ENCODE data around the gene PTPRH.

Gene PTPRH, protein sequence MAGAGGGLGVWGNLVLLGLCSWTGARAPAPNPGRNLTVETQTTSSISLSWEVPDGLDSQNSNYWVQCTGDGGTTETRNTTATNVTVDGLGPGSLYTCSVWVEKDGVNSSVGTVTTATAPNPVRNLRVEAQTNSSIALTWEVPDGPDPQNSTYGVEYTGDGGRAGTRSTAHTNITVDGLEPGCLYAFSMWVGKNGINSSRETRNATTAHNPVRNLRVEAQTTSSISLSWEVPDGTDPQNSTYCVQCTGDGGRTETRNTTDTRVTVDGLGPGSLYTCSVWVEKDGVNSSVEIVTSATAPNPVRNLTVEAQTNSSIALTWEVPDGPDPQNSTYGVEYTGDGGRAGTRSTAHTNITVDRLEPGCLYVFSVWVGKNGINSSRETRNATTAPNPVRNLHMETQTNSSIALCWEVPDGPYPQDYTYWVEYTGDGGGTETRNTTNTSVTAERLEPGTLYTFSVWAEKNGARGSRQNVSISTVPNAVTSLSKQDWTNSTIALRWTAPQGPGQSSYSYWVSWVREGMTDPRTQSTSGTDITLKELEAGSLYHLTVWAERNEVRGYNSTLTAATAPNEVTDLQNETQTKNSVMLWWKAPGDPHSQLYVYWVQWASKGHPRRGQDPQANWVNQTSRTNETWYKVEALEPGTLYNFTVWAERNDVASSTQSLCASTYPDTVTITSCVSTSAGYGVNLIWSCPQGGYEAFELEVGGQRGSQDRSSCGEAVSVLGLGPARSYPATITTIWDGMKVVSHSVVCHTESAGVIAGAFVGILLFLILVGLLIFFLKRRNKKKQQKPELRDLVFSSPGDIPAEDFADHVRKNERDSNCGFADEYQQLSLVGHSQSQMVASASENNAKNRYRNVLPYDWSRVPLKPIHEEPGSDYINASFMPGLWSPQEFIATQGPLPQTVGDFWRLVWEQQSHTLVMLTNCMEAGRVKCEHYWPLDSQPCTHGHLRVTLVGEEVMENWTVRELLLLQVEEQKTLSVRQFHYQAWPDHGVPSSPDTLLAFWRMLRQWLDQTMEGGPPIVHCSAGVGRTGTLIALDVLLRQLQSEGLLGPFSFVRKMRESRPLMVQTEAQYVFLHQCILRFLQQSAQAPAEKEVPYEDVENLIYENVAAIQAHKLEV

DNA sequence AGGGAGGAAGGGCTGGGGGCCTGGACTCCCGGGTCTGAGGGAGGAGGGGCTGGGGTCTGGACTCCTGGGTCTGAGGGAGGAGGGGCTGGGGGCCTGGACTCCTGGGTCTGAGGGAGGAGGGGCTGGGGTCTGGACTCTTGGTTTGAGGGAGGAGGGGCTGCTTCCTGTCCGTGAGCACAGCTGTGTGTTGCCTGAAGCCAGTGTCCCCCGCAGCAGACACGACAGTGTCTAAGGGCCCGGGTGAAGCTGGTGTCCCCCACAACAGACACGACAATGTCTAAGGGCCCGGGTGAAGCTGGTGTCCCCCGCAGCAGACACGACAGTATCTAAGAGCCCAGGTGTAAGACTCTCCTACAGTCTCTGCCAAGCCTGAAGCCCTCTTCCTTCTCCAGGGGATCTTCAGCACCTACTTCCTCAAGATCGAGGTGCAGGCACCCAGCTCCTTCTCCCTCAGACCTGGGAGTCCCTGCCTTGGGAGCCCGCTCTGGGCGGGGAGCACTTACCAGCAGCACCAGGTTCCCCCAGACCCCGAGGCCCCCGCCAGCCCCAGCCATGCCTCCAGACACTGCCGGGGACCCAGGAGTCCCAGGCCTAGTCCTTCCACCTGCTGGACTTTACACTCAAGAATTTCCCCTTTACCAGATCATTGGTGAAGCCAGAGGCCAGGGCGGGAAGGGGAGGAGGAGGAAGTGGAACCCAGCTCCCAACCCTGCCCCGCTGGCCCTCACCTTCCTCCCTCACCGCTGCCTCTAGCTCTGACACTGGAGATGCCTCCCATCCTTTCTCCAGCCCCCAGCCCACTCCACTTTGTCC is at the start of gene PTPRH:
Gene PTPRH, minus strand, starts transcription at position 622 of the 813 bp plus-strand sequence. Its CDS starts 68 bp downstream, at position 554.
- DNase-seq = no peak

DNA sequence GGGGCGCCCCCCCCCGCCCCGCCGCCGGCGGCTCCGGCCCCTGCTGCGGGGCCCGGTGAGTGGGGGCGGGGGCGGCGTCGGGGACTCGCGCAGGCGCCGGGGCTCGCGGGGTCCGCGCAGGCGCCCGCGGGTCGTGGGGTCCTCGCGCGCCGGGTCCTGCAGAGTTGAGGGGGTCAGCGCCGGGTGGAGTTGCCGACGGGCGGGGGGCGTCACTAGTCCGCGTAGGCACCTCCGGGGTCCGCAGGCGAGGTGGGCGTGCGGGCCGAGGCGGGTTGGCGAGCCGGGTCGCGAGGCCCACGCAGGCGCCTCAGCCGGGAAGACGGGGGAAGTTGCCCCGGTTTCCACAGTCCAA is 49.2 kb upstream of the PTPRH start:
- DNase-seq = no peak

DNA sequence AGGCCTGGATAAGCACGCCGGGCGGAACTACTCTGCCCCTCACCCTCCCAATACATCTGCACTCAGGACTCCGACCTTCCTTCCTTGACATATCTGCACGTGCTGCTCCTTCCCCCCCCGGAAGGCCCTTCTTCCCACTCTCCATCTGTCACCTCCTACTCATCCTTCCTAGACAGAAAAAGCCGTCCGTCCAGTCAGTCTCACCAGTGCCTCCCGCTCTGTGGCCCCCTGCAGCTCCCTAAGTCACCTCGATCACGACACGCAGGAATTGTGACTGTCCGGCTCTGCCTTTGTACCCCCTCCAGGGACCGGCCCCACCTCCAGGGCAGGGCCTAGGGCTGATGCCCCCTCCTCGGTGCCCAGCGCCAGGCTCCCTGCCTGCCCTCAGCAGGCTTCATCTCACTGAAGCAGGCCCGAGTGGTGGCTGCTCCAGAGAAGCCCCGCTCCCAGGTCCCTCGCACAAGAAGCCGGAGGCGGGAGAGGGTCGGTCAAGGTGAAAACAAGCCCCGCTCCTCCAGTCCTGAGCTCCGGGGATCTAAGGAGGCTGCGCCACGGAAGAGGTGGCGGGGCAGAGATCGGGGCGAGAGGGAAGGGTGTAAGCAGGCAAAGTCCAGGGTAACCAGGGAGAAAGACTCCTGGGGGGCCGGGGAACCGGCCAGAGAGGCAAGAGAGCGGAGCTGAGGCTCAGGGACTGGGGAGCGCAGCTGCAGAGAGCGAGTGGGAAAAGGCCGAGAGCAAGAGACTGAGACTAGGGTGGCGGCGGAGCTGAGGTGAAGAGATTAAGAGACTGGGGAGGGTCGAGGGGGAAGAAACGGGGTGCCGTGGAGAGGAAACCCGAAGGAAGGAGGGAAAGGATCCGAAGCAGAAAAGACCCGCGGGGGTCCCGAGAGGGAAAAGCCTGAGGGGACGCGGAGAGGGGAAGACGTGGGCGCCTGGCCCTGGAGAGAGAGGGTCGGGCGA is 48.4 kb upstream of the PTPRH start:
- DNase-seq = peak; percentile 30

DNA sequence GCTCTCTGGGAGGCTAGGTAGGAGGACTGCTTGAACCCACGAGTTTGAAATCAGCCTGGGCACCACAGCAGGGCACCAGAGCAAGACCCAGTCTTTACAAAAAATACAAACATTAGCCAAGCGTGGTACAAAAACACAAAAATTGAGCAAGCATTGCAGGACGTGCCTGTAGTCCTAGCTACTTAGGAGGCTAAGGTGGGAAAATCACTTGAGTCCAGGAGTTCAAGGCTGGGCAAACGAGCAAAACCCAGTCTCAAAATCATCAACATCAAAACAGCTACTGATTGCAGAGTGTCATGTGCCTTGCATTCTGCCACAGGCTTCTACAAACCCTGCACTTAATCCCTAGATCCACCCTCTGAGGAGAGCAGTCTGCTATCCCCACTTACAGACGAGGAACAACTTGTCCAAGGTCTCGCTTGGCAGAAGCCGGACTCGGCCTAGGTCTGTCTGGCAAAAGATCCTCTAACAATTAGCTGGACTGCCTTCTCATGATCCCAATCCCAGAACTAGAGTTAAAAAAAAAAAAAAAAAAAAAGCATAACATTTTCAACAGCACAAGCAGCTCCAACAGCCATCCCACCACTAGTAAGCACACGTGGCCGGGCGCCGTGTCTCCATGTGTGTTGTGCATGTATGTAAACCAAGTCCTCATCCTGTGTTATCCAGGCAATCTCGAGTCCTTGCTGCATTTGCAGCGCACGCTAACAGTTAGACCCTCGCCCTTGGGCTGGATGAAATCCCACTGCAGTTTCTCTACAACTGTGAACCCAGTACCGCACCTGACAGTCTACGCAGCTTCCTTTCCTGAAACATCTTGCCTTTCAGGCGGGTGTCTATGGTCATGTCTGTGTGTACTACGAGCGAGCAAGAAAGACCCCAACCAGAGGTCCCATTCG is 47.5 kb upstream of the PTPRH start:
- DNase-seq = no peak

DNA sequence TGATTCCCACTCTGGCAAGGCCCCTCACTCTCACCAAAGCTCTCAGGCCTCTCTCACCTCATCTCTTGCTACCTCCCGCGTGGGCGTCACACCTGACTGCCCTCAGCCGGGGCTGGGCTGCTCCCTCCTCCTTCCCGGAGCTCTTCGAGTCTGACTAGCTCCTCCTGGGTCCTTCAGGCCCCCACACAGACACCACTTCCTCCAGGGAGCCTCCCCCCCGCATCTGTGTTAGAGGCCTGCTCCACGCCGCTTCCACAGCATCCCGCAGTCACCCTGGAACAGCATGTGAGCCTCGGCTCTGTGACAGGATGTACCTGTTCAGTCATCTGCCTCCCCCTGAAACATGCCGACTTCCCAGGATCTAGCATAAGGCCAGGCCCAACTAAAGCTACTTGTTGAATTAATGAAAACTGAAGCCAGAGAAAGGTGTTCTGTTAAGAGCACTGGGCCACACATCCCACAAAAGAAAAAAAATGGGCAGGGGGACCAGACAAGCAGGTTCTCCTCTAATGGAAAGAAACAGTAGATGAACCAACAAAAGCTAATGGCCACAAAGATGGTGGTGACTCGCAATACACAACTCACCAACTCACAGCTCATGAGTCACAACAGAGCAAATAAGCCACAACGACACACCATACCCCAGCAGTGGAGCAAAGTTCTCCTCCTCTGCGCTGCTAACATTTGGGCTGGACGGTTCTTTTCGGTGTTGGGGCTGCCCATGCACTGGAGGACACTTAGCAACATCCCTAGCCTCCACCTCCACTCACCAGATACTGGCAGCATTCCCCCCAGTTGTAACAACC is 46.5 kb upstream of the PTPRH start:
- DNase-seq = no peak

DNA sequence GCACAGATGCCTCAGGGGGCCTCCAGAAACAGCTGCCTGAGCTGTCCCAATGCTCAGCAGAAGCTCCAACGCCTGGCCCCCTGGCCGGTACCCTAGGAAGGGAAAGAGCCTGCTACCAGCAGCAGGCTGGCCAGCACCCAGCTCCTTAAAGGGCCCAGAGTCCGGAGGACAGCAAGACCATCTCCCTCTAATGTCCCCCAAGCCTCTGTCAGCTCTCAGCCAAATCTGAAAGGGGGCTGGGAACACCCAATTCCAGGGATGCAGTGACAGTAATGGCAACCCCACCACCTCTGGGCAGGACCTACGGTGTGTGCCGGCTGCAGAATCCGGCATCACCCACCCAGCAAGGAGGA is 45.3 kb upstream of the PTPRH start:
- DNase-seq = no peak

DNA sequence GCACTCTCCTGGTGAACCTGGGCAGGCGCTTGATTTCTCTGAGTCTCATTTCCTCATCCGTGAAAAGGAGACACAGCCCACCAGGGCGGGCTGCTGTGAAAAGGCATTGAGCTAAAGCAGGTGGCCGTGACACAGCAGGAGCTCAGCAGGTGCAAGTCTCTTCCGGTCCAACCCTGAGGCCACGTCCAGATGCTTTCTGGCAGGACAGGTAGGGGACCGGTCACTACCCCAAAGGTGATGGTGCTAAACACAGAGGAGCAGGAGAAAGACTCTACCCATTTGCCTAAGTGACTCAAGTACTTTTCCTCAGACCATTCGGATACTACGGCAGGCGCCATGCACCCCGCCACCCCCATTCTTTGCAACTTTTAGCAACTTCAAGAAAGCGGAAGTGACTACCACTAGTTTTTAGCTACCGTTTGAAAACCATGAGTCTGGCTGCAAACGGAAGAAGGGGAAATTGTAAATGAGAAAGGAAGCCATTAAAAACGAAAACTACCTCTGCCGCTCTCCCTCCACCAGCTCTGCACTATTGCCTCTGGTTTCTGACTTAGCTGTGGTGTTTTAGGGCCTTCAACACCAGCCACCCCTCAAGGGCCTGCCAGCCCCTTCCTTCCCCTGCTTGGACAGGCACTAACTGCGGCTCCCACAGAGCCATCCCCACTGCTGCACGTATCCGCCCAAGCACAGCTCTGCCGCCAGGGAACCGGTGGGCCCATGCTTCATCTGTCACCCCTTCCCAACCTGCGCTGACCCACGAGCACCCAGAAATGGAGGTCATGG is 44.7 kb upstream of the PTPRH start:
- no peak for DNase-seq

DNA sequence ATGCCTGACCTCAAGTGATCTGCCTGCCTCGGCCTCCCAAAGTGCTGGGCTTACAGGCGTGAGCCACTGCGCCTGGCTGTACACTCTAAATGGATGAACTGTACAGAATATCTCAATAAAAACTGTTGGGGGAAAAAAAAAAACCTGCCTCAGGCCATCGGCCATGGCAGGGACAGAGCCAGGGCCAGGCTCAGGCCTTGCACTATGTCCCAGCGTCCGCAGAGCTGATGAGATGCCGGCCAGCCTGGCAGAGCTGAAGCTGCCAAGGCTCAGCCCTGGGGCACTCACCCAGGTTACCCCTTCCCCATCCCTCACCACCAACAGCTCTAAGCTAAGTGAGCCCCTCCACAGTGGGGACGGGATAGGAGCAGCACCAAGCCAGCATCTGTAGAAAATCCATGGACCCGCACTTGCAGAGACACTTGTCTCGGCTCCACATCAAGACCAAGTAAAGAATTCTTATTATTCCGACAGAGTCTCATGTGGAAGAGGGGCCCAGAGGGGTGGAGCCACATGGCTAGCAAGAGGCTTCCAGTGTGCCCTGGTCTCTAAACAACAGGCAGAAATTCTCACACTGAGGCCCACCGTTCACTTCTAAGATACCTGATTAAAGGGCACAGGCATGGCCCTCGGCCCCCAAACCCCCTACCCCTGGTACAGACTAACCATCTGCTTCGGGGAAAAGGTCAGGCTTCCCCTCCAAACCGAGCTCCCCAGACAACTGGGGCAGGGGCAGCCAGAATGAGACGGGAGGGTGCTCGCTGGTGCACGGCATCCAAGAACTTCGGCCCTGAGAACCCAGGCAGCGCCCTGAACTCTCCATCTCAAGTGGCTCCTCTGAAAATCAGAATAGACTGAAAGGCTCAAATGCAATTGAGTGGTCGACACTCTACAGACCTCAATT is 43.7 kb upstream of the PTPRH start:
- no peak for DNase-seq

DNA sequence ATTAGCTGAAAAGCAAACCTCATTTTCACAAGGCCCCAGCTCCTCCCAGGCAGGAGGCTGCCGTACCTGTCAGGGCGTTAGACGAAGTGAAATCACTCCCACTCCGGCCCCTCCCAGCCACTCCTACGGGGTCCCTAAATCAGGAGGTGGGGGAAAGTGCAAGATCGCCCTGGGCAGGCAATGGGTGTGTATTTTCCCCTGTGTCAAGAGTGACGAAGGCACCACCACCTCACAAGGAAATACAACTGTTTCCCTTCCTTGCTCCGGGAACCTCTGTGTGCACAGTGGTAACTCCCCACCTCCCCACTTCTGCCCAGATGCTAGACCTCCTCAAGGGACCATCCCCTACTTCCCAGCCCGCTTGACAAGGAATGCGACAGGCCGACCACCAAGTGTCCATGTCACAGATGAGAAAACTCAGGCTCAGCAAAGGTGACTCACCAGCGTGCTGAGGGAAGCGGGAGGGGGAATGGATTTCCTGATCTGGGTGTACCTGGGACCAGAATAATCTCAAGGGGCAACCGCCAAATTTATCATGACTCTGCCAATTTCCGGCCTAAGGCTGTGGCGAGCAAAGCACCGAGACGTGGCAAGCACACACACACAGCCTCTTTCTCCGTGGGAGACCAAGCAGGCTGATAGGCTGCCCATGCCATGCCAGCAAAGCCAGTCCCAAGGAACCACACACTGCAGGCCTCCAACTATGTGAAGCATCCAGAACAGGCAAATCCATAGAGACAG is 42.2 kb upstream of the PTPRH start:
- no peak for DNase-seq

DNA sequence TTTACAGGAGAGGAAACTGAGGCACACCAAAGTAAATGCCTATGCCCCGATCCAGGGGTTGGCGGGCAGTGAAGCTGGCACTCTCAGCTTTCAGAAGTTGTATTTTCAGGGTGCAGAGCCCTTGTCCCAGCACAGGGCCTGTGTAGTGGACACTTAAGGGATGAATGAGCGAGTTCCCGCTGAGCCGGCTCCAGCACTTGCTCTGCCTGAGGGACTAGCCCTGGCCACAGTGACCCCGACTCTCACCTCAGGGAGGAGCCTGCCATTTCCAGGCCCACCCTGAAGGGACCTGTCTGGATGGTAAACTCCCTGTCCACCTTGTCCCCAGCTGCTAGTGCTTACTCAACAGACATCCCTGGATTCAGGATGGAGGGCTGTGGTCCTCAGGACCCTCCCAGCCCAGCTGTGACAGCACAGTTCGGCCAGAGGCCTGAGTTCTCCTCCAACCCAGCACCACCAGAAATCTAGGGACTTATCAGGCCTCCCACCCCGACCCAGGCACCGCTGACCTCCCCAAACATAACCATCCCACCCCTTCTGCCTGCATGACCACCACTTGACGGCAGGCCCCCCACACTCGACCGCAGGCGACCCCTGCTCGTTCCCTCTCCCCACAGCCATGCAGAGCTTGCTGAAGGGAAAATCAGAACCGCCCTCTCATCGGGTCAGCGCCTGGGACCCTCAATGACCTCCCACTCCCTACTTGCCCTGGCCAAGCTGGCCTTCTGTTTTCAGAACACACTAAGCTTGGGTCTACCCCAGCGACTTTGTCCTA is 41.1 kb upstream of the PTPRH start:
- no peak for DNase-seq

DNA sequence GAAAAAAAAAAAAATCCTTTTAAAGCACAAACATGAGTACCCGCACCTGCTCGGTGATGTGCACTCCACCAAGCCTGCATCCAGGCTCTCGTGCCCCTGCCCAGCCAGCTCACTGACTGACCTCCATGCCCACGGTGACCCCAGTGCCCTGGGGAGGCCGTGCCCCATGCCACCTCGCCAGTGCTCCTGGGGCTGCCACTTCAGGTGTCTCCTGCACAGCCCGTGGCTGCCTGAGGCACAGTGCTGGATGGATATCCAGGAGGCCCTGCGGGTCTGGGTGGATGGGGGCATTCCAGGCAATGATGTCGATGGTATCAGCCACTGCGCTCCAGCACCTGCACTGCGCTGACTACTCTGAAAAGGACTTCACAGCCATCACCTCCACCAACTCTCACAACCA is 40.5 kb upstream of the PTPRH start:
- no peak for DNase-seq

DNA sequence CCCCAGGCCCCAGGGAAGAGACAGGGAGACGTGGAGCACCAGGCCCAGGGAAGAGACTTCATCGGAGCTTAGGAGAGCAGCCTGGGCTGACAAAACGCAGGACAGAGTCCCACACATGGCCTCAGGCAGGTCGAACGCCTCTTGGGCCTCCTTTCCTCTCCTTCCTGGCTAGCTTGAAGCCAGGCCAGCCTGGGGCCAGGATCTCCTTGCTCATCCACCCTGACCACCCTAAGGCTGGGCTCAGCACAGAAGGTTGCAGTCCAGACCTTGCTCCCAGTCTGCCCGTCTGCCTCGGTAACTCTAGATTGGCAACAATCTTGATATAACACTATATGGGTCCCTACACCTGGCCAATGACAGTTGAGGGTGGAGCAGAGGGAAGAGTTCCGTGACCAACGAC is 39.4 kb upstream of the PTPRH start:
- no peak for DNase-seq

DNA sequence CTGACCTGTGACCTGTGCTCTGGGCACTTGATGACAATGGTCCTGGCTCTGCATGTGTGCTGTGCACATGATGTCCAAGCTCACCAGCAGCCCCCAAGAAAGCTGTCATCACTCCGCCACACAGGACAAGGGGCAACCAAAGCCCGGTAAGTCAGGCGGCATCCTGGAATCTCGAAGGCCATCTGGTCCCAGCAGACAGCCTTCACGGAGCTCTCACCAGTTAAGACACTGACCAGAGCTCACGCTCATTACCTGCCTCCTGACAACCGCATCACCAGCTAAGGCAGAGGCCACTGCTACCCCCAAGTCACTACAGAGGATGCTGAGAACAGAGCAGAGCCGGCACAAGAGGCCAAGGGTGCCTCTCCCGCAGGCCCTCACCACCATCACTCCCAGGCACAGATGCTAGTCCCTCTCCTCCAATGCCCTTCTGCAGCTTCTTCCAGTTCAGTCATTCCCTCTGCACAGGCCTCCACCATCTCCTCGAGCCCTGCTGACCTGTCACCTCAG is 38.9 kb upstream of the PTPRH start:
- no peak for DNase-seq

DNA sequence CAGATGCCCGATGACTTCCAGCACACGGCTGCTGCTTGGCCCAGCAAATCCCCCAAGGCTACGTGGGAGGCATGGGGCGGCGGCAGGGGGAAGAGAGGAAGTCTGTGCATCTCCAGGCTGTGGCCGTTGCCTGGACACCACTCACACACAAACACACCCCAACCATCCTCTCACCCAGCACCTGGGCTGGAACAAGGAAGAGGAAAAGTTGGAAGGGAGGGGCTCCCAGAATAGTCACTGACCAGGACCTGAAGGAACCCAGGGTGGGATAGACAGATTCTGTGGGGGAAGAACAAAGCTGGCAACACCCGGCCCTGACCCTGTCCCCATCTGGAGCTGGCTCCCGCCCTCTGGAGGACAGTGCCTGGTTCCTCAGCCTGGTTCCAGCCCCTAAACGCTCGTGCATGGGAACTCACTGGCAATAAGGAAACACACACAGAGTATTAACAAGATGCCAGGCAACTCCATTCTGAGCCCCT is 38.4 kb upstream of the PTPRH start:
- no peak for DNase-seq

Data from NCI-H2227 treated with DMSO at 0.1 percent for 48 hours (cell line).